ENCODE data around the gene HOTAIR.

HOTAIR gene

DNA sequence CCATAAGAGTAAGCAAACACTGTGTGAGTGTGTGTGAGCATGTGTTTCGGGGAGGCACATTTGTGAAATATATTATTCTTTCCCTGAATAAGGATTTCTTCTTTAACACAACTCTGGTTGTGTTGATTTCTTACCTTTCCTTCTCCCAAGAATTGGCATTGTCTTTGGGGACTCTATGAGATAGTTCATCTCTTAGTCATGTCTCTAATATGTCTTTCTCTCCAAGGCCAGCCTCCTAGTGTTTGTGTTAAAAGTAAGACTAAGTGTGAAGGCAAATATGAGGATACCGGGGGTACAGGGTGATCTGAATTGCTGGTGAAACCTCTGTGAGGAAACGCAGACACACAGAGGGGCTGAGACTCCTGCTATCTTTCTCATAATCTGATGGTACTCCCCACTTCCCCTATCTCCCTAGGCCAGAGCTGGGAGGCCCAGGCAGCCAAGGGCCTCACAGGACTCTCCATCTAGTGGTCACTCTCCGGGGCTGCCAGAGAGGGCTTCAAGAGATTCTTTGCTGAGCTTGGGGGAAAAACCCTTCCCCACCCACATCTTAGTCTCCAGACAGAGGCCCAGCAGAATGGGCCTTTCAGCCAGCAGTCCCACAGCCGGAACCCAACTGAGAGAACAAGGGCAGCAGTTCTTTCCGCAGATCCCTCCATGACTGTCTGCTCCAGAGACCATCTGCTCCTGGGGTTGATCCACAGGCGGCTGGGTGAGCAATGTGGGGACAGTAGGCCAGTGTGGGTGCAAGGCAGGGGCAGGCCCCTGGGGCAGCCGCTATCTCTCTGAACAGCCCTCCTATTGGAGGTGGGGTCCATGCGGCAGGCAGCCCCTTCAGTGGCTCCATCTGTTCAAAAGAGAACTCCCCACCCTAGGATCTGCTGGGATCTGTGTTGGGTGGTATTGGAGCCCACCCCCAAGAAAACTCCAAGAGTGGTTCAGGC, 25.8 kb downstream of the HOTAIR start:
- DNase-seq (ENCODE audit: low read depth), result no peak

DNA sequence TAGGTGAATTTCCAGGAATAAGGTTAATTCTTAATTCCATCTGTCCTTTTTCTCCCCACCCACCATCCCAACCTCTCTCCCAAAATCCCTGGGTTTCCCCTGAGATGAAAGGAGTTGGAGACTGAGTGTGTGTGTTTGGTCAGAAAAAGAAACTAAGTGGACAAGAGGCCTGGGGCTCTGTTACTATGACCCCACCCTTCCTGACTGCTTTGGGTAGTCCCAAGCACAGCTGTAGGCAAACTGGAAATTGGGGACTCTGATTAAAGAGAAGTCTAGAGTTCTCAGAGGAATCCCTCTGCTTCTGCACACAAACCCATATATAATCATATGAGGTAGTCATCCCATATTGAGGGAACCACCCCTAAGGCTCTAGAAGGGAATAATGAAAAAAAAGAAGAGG, 27.0 kb downstream of the HOTAIR start:
- DNase-seq (ENCODE audit: low read depth), result no peak

DNA sequence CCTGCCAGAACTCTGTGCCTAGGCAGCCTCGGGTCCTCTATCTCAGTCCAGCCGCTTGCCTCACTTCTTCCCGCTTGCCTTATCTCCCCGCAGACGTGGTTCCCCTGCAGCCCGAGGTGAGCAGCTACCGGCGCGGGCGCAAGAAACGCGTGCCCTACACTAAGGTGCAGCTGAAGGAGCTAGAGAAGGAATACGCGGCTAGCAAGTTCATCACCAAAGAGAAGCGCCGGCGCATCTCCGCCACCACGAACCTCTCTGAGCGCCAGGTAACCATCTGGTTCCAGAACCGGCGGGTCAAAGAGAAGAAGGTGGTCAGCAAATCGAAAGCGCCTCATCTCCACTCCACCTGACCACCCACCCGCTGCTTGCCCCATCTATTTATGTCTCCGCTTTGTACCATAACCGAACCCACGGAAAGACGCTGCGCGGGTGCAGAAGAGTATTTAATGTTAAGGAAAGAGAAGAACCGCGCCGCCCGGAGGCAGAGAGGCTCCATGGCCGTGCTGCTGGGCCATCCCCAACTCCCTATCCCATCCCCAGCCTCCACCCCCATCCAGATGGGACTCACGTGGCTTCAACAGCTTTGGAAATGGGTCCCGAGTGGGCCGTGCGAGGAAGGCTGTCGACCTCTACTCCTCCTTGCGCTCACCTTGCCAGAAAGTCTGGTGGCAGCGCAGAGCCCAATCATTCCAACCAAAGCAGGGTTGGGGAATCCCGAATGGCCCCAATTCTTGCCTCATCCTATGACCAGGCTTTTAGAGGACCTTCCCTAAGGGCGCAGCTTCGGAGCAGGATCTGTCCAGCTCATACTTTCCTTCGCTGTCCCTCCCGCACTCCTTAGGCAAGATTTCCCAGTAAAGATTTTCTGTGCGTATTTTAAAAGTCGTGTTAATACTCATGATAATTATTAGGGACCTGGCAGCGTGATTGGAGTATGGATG, 29.6 kb downstream of the HOTAIR start:
- DNase-seq (ENCODE audit: low read depth), result no peak

DNA sequence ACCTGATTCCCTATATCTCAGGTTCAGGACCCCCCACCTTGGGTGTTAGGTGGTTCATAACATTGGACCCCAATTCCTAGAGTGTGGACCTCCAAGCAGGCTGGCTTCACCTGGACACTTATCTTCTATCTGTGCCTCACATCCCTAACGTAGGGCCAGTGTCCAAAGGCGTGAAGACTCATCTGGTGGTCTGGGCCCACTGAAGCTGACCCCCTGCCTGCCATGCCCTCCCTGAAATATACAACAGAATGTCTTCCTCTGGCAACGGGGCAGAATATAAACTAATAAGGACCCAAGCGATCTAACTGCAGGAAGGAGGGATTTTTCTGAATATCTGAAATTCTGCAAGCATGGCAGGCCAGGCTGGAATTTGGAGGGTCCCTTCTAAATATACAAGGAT, 30.5 kb downstream of the HOTAIR start:
- no peak for DNase-seq (ENCODE audit: low read depth)

DNA sequence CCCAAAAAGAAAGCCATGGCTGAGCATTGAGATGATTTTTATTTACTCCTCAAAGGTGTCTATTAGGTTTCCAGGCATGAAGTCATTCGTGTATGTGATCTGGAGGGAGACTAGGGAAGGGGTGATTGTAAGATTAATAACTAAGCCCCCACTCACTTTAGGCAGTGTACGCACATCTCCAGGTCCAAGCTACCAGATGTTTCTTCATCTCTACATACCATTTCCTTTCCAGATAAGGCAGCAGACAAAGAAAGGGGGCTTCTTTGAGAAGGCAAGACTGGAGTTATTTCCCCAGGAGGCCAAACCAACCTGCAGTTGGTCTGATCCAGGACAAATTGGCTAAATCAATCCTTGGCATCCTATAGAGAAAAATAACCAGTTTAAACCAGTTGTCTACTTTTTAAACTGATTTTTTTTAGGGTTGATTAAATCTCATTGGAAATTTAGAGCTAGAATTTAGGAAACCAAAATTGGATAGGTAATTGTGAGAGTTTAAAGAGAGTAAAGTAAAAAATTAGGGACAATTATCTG, 32.2 kb downstream of the HOTAIR start:
- DNase-seq (ENCODE audit: low read depth), result no peak

DNA sequence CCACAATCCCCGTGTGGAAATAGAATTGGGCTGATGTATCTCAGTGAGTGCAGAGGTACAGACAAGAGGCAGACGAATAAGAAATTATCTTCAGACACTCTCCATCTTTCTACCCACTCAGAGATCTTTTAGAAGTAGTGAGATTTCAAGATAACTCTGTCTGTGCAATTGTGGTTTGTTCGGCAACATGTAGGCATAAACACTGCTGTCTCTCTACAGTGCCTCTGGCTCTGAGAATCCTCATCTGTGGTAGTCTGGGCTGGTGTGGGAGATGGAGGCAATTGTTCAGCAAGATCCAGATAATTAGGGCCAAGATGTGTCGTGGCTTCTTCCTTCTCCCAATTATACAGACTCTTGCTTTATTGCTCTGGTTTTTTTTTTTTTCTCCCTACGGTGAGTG, 33.0 kb downstream of the HOTAIR start:
- no peak for DNase-seq (ENCODE audit: low read depth)

DNA sequence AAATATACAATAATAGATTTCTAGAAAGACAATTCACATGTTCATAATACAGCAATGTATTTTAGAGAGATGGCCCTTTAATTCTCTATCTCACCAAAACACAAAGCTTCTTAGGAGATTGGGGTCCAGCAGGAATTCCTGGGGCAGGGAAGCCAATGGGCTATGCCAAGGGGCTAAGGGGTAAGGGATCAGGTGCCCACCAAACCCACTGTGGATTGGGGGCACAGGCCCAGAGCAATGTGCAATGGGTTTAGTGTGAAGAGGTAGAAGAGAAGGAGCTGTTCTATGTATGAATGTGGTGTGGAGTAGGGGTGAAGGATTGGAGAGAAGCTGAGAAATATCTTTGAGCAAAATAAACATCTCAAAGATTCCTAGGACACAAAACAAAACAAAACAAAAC, 33.6 kb downstream of the HOTAIR start:
- no peak for DNase-seq (ENCODE audit: low read depth)

DNA sequence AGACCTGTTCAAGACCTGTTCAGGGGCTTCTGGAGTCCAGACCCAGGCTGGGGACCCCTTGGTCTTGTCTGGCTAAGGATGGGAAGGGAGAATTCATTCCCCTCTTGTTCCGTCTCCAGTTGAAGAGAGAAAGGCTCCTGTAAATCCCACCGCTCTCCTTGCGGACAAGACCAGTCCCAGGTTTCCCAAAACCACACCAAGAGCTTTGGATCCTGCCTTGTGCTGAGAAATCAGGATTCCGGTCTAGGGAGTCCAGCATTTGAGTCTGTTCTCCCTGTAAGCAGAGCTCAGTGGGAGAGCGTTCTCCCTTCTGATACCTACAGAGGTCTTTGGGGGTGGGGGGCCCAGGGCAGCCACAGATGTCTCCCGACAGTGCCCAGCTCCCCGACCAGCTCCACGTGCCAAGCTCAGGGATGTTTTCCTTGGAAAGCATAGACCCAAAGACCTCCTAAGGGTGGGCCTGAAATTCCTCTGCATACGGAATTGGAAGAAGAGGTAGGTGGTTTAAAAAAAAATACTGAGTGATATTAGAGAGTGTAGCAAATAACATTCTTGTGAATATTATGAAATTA, 34.2 kb downstream of the HOTAIR start:
- DNase-seq (ENCODE audit: low read depth), result no peak

DNA sequence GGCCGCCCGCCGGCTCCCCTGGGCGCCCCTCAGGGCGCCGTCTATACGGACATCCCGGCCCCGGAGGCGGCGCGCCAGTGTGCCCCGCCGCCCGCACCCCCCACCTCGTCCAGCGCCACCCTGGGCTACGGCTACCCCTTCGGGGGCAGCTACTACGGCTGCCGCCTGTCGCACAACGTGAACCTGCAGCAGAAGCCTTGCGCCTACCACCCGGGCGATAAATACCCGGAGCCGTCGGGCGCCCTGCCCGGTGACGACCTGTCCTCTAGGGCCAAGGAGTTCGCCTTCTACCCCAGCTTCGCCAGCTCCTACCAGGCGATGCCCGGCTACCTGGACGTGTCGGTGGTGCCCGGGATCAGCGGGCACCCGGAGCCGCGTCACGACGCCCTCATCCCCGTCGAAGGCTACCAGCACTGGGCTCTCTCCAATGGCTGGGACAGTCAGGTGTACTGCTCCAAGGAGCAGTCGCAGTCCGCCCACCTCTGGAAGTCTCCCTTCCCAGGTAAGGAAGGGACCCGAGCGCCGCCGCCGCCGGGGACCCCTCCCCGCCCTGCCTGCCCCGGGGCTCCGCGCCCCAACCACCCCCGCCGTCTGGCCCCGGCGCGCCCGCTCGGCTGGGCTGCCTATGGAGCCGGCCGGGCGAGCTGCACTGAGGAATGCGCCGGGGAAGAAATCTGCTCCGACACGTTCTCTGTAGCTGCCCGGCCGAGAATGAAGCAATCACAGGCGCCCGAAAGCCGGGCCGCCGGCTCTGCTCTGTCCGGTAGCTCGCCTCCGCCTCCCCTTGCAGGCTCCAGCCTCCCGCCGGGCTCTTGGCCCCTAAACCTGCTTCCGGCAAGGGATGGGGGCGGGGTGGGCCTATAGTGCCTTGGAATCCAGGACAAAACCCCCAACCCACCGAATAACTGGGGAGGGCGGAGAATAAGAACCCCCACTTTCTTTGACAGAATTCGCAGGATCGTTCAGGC, 35.3 kb downstream of the HOTAIR start:
- no peak for DNase-seq (ENCODE audit: low read depth)

DNA sequence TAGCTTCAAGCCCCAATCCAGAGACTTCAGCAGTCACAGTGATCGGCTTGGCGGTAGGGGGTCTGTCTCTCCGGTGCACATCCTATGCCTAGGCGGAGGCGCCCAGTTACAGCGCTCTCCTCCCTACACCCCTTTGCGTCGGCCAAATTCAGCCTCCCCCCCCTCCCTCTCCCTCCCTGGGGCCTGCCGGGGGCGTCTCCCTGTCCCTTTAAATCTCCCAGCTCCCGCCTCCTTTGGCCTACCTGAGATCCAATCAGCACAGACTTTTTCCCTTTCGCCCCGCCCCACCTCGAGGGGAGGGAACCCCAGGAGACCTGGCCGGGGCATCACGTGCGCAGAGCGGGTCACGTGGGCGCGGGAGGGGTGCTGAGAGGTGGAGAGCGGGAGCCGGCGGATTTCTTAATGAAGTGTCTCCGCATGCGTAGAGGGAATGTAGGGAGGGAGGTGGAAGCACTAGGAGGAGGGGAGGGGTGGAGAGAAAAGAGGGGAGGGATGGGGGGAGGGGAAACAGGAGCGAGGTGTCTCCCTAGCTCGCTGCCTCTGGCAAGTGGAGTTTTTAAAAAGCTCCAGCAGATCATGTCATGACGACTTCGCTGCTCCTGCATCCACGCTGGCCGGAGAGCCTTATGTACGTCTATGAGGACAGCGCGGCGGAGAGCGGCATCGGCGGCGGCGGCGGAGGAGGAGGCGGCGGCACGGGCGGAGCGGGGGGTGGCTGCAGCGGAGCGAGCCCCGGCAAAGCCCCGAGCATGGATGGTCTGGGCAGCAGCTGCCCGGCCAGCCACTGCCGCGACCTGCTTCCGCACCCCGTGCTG, 36.2 kb downstream of the HOTAIR start, which contains the start of gene HOXC13:
Gene HOXC13, plus strand, starts transcription at position 506 of the 815 bp plus-strand sequence. Its CDS starts 76 bp downstream, at position 582.
- no peak for DNase-seq (ENCODE audit: low read depth)

DNA sequence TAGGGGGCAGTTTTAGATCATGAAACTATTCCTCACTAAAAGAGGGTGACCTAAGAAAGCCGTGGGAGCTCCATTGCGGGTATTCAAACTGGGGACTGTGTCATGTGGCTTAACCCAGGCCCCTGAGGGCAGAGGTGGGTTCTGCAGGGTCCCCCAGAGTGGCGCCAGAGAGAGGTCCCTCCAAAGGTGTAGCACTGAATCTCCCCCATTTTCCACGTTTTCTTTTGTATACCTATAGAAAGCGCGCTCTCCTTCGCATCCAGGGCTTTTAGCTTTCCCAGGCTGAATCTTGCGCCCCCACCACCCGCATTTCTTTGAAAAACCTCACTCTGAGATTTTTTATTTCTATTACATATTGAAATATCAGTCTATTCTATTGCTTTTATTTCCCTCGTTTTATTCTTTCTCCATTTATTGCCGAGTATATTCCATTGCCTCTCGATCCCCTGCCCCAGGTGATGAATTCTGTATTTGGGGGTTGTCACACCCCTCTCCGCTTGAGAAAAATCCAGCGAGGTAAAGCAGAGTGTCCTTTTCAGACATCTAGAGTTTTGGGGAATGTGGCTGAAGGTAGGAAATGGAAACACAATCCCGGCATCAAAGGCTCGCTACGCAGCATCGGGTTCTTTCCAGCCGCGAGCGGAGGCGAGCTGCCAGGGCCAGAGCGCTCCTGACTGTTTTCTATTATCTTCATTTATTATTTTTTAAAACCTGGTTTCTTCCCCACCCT, 37.0 kb downstream of the HOTAIR start:
- DNase-seq (ENCODE audit: low read depth), result no peak

DNA sequence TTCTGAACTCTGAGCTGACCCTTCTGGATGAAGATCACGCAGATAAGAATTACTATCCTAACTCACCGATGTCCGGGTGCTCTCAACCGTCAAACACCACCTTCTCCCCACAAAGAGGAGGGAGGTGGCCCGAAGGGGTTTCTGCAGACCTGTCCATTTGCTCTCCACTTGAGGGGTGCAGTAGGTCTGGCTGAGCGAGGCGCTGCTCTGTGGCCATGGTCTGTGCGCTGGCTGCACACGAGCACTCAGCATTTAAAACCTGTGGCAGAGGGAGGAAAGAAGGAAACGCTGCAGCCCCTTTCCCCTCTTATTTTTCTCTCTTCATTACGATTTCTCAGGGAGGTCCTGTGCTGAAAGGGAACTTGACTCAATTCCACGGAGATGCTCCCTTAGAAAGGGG, 37.7 kb downstream of the HOTAIR start:
- no peak for DNase-seq (ENCODE audit: low read depth)

DNA sequence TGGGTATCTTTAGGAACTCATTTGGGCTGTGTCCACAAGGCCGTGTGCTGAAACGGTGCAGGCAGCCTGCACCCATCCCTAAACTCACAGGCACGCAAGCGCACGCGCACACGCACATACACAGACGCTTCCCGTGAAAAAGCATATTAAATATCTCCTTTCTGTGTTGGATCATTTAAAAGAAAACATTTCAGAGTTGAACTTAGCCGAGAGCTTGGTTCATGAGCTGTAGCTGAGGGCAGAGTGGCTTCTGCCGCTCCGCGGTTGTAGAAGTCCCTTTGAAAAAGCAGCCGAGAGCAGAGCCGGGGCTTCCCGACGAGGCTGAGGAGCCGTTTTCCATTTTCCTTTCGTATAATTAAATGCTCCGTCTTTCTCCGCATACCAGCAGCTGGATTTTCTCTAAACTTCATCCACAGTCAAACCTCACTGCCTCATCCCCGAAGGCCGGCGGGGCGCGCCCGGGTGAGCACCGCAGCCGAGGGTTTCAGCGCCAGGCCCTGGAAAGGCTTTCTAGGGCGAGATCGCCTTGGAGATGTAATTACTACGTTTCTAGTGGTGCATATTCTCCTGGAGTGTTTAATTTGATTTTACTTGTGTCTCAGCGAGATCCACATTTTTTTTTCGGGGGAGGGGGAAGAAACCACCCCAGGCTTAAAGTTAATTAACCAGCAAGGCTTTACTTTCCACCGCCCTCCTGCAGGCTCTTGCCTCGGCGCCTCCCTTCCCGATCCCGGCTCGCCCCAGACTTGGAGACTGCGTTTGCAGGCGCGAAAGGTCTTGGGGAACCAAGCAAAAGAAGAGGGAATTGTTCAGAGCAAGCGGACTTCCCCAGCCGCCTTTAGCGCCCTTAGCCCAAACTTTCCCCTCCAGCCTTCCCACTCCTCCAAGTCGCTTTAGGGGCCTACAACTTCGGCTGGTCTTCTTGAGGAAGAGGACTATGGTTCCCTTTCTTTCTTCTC, 39.1 kb downstream of the HOTAIR start:
- DNase-seq (ENCODE audit: low read depth), result no peak

DNA sequence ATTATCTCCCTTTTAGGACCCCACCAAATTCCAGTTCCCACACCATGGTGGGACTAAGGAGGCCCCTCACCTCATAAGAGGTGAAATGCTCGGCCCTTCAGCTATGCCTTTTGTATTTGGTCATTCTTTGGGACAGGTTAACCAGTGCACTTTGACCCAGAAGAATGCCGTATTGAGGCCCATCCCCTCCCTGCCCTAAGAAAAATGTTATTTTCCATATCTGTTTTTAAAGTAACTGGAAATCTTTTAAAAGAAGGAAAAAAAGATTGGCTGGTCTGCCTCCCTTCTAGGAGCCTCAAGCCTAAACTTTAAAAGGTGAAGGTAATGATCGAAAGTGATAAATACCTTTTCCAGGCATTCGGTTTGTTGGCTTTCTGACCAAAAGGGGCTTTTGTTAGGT, 41.8 kb downstream of the HOTAIR start:
- DNase-seq (ENCODE audit: low read depth), result no peak

DNA sequence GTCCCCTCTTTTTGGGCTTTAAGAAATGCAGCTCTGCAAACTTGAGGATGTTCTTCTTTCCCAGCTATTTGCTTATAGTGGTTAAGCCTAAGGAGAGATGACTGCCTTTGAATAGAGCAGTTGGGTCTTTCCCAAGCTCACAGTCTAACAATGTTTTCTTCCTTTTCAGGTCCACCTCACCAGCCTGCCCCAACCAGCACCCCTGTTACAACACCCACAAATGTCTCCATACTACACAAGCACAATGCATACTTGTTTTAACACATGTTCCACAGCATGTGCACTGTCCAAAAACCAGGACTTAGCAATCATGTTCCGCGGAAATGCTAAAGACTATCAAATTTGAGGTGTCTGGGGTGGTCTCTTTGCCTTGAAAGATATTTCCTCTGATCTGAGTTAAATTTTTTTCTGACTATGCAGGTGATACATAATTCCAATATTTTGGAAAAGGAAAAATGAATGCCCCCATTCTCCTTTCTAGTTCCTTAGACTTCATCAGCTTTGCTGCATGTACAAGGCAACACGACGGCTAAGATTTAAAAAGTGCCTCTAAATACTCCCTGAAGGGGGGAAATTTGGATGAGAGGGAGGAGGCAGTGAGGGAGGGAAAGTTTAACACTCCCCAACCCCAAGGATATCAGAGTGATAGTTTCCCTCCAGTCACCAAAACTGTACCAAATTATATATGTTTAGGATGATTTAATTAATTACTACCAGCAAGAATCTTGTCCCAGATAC, 42.7 kb downstream of the HOTAIR start:
- no peak for DNase-seq (ENCODE audit: low read depth)

DNA sequence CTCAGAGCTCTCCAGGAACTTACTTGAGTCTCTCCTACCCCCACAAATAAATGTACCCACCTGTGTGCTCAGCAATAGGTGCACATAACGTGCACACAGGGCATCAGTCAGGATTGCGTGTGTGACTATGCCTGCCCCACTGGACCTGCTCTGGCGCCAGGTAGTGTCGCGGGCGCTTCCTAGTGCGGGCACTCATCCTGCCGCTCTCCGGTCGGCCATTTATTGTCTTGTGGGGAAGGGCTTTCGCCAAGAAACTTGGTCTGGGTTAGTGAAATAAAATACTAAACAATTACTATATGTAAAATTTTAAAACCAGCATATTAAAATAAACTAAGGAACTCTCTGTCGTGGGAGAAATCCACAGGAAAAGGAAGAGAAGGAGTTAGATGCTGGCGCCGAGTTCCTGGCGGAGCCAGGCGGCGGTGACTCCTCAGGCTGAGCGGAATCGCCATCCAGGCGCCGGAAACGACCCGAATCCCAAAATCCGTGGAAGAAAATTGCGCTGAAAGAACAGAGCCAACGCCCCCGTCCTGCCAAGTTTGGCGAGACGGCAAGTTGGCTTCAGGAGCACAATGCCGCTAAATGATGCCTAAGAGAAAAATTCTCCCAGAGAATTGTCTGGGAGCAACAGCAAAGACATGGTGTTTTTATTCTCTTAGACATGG, 44.0 kb downstream of the HOTAIR start:
- DNase-seq (ENCODE audit: low read depth), result no peak

DNA sequence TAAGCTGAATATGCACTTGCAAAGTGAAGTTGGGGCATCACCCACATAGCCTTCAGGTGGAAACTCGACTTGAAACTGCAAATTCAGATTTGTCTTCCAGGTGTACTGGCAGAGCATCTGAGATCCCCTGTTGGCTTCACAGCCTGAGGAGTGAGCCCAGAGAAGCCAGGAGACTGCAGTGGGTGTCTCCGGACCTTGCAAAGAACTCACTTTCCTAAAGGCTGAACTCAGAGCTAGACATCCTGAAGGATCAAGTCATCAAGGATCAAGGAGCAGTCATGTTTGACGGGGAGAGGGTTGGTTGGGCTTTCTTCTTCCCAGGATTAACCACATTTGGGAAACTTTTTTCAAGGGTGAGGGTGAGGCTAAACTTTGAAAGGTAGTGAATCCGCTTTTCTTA, 45.2 kb downstream of the HOTAIR start:
- no peak for DNase-seq (ENCODE audit: low read depth)

All from T-helper 22 cell (primary cell).